GM21529 (cell line): ENCODE results near the gene NT5DC3.
"Not testable (repeated sequence)": the region's sequence is repeated elsewhere in the genome, so short reads cannot be mapped to it uniquely, and the experiment has no call there.

Experiments used
- ATAC-seq: cut with Tn5 transposase; IDR thresholded peaks from one replicate; pipeline ENCODE4 v1.9.1; 2021; ENCODE audit not compliant: unreplicated experiment

NT5DC3 gene

GRCh38 chr12:103810111-103810510, 30.9 kb downstream of the NT5DC3 start:
- ATAC-seq, result no peak

- not testable (repeated sequence) for ATAC-seq
These were observed 31.4 kb downstream of the NT5DC3 start for GRCh38 chr12:103809639-103810038.

GRCh38 chr12:103809154-103809553, 31.9 kb downstream of the NT5DC3 start:
- no peak for ATAC-seq

- ATAC-seq, result no peak
These were observed 32.7 kb downstream of the NT5DC3 start for GRCh38 chr12:103808239-103808880.

- no peak for ATAC-seq
These were observed 33.3 kb downstream of the NT5DC3 start for GRCh38 chr12:103807561-103808238.

- no peak for ATAC-seq
These were observed 34.2 kb downstream of the NT5DC3 start for GRCh38 chr12:103806803-103807202.

GRCh38 chr12:103805655-103806360, 35.2 kb downstream of the NT5DC3 start:
- no peak for ATAC-seq

GRCh38 chr12:103803847-103804246, 37.2 kb downstream of the NT5DC3 start:
- ATAC-seq, result no peak

GRCh38 chr12:103802586-103802886, 38.5 kb downstream of the NT5DC3 start:
- no peak for ATAC-seq

- ATAC-seq, result no peak
These were observed 39.1 kb downstream of the NT5DC3 start for GRCh38 chr12:103801709-103802585.

- no peak for ATAC-seq
These were observed 40.9 kb downstream of the NT5DC3 start for GRCh38 chr12:103799857-103800771.

- ATAC-seq, result no peak
These were observed 41.6 kb downstream of the NT5DC3 start for GRCh38 chr12:103799504-103799856.

GRCh38 chr12:103798586-103798985, 42.4 kb downstream of the NT5DC3 start:
- no peak for ATAC-seq

GRCh38 chr12:103794309-103795213, 46.5 kb downstream of the NT5DC3 start:
- no peak for ATAC-seq

- no peak for ATAC-seq
These were observed 47.5 kb downstream of the NT5DC3 start for GRCh38 chr12:103793512-103794045.

- no peak for ATAC-seq
These were observed 48.0 kb downstream of the NT5DC3 start for GRCh38 chr12:103793046-103793445.

- ATAC-seq, result no peak
These were observed 49.6 kb downstream of the NT5DC3 start for GRCh38 chr12:103791350-103791920.

- ATAC-seq, result no peak
These were observed 54.8 kb downstream of the NT5DC3 start for GRCh38 chr12:103786201-103786600.
